ENCODE data around the gene C1orf35. TPM values are rescaled to one million over a fixed set of nuclear protein-coding genes. Genes with fewer than 3 reads are reported as not detected.
"Not testable (repeated sequence)": the region's sequence is repeated elsewhere in the genome, so short reads cannot be mapped to it uniquely, and the experiment has no call there.

C1orf35 gene
- total RNA-seq, 2 donors from 2014 or later = 11.9 to 14.7 TPM

GRCh38 chr1:228117335-228117734 lies 14.2 kb upstream of the C1orf35 start:
- no peak for ATAC-seq
- intact Hi-C loops (cut with DNase I, micrococcal nuclease) = no loop called here
- DNase-seq = no peak

- no peak for ATAC-seq
- DNase-seq = no peak
- intact Hi-C loops (cut with DNase I, micrococcal nuclease) = no loop called here
Measured at GRCh38 chr1:228114827-228115226, 11.7 kb upstream of the C1orf35 start.

- intact Hi-C loops (cut with DNase I, micrococcal nuclease) = no loop called here
- no peak for DNase-seq
- ATAC-seq = no peak
Measured at GRCh38 chr1:228112617-228113016, 9.5 kb upstream of the C1orf35 start.

GRCh38 chr1:228112167-228112566 lies 9.0 kb upstream of the C1orf35 start:
- intact Hi-C loops (cut with DNase I, micrococcal nuclease) = no loop called here
- no peak for DNase-seq
- ATAC-seq = no peak

- ATAC-seq; intact Hi-C loops (cut with DNase I, micrococcal nuclease); DNase-seq: not testable (repeated sequence)
Measured at GRCh38 chr1:228111315-228111714, 8.2 kb upstream of the C1orf35 start.

GRCh38 chr1:228110556-228110955 lies 7.4 kb upstream of the C1orf35 start:
- no peak for DNase-seq
- ATAC-seq = no peak
- intact Hi-C loops (cut with DNase I, micrococcal nuclease) = no loop called here

- ATAC-seq (peak; percentile 1), DNase-seq (no peak)
- intact Hi-C loops (cut with DNase I, micrococcal nuclease) = no loop called here
Measured at GRCh38 chr1:228109962-228110488, 6.9 kb upstream of the C1orf35 start.

- DNase-seq (peak; percentile 97 to 99), ATAC-seq (peak; percentile 97)
- intact Hi-C loops (cut with DNase I, micrococcal nuclease) = no loop called here
Measured at GRCh38 chr1:228109073-228109961, 6.2 kb upstream of the C1orf35 start, which contains the start of gene MRPL55. TSS of gene MRPL55 (minus strand) at chr1:228109299. CDS start at chr1:228108260, 1,039 bp downstream.

GRCh38 chr1:228108742-228109072 lies 5.6 kb upstream of the C1orf35 start:
- ATAC-seq = no peak
- intact Hi-C loops (cut with DNase I, micrococcal nuclease) = no loop called here
- no peak for DNase-seq

GRCh38 chr1:228108055-228108690 lies 5.0 kb upstream of the C1orf35 start:
- no peak for DNase-seq
- intact Hi-C loops (cut with DNase I, micrococcal nuclease) = no loop called here
- no peak for ATAC-seq

- DNase-seq (no peak), ATAC-seq (no peak)
- intact Hi-C loops (cut with DNase I, micrococcal nuclease) = no loop called here
Measured at GRCh38 chr1:228107636-228108035, 4.5 kb upstream of the C1orf35 start.

GRCh38 chr1:228106800-228107054 lies 3.6 kb upstream of the C1orf35 start:
- intact Hi-C loops (cut with DNase I, micrococcal nuclease) = no loop called here
- no peak for DNase-seq
- no peak for ATAC-seq

- ATAC-seq = no peak
- DNase-seq = no peak
- intact Hi-C loops (cut with DNase I, micrococcal nuclease) = no loop called here
Measured at GRCh38 chr1:228105996-228106799, 3.1 kb upstream of the C1orf35 start.

GRCh38 chr1:228105270-228105995 lies 2.3 kb upstream of the C1orf35 start:
- intact Hi-C loops (cut with DNase I, micrococcal nuclease) = no loop called here
- ATAC-seq = no peak

GRCh38 chr1:228104526-228105269 lies 1.6 kb upstream of the C1orf35 start:
- ATAC-seq = no peak
- intact Hi-C loops (cut with DNase I, micrococcal nuclease) = no loop called here
- no peak for DNase-seq

More at GRCh38 chr1:228105270-228105995, 2.3 kb upstream of the C1orf35 start:
- no peak for DNase-seq

GRCh38 chr1:228101994-228102790 lies 933 bp downstream of the C1orf35 start:
- DNase-seq = peak; percentile 68 to 70
- intact Hi-C loops (cut with DNase I, micrococcal nuclease) = no loop called here
- peak; percentile 54 for ATAC-seq

GRCh38 chr1:228101614-228101993 lies 1.5 kb downstream of the C1orf35 start:
- ATAC-seq (peak; percentile 19), DNase-seq (peak in 1 of 2 donors; percentile 53)
- intact Hi-C loops (cut with DNase I, micrococcal nuclease) = no loop called here
